Measurements from ENCODE around the gene PRSS50. TPM values are rescaled to one million over a fixed set of nuclear protein-coding genes. Genes with fewer than 3 reads are reported as not detected.

PRSS50 gene
- total RNA-seq, 1 donor from 2014 or later: not detected

GRCh38 chr3:46708401-46709156, 9.1 kb downstream of the PRSS50 start:
- no peaks in the 10 kb centered on the region for H3K36me3 Mint-ChIP-seq (ENCODE audit: unreplicated experiment)
- no peak overlapping the region for H3K27ac Mint-ChIP-seq (ENCODE audit: unreplicated experiment)
- no peak for DNase-seq (ENCODE audit: extremely low spot score, unreplicated experiment)
- no peak overlapping the region for H3K4me3 Mint-ChIP-seq (ENCODE audit: unreplicated experiment)
- no peaks in the 10 kb centered on the region for H3K9me3 Mint-ChIP-seq (ENCODE audit: unreplicated experiment)
- no peaks in the 10 kb centered on the region for H3K27me3 Mint-ChIP-seq (ENCODE audit: unreplicated experiment)
- H3K4me1 Mint-ChIP-seq (ENCODE audit: unreplicated experiment): peaks cover 10% of the 10 kb centered on the region
- TF ChIP-seq, protein P1, sequence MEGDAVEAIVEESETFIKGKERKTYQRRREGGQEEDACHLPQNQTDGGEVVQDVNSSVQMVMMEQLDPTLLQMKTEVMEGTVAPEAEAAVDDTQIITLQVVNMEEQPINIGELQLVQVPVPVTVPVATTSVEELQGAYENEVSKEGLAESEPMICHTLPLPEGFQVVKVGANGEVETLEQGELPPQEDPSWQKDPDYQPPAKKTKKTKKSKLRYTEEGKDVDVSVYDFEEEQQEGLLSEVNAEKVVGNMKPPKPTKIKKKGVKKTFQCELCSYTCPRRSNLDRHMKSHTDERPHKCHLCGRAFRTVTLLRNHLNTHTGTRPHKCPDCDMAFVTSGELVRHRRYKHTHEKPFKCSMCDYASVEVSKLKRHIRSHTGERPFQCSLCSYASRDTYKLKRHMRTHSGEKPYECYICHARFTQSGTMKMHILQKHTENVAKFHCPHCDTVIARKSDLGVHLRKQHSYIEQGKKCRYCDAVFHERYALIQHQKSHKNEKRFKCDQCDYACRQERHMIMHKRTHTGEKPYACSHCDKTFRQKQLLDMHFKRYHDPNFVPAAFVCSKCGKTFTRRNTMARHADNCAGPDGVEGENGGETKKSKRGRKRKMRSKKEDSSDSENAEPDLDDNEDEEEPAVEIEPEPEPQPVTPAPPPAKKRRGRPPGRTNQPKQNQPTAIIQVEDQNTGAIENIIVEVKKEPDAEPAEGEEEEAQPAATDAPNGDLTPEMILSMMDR (IDR thresholded peaks at IDR 0.05): no peak

DNA sequence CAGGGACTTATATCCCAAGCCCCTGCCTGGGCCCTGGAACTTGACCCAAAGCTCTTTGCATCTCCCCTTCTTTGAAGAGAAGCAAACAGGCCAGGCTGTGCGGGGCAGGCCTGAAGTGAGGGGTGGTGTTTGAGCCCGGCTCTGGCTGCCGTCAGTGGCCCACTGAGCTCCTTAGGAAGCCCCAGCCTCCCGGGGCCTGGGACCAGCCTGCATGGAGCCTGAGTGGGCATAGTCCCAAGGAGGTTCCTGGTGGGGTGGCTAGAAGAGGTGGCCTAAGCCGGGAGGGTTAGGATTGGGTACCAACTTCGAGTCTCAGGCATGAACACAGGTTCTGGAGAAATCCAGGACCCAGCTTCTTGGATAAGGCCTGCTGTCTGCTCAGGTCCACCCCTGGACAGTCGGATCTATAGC, 10.1 kb downstream of the PRSS50 start:
- TF ChIP-seq, protein P1 (IDR thresholded peaks at IDR 0.05): no peak
- Mint-ChIP-seq H3K36me3 (ENCODE audit: unreplicated experiment) (no peaks in the 10 kb centered on the region), H3K27me3 (ENCODE audit: unreplicated experiment) (no peaks in the 10 kb centered on the region), H3K4me3 (ENCODE audit: unreplicated experiment) (no peak overlapping the region), H3K27ac (ENCODE audit: unreplicated experiment) (no peak overlapping the region), H3K4me1 (ENCODE audit: unreplicated experiment) (peaks cover 10% of the 10 kb centered on the region), H3K9me3 (ENCODE audit: unreplicated experiment) (no peaks in the 10 kb centered on the region)
- no peak for DNase-seq (ENCODE audit: extremely low spot score, unreplicated experiment)

GRCh38 chr3:46706771-46707582, 10.7 kb downstream of the PRSS50 start:
- DNase-seq (ENCODE audit: extremely low spot score, unreplicated experiment): no peak
- H3K4me3 Mint-ChIP-seq (ENCODE audit: unreplicated experiment): no peak overlapping the region
- peaks cover 5% of the 10 kb centered on the region for H3K27me3 Mint-ChIP-seq (ENCODE audit: unreplicated experiment)
- H3K9me3 Mint-ChIP-seq (ENCODE audit: unreplicated experiment): no peaks in the 10 kb centered on the region
- H3K36me3 Mint-ChIP-seq (ENCODE audit: unreplicated experiment): no peaks in the 10 kb centered on the region
- TF ChIP-seq, protein P1 (IDR thresholded peaks at IDR 0.05): no peak
- no peak overlapping the region for H3K27ac Mint-ChIP-seq (ENCODE audit: unreplicated experiment)
- peaks cover 10% of the 10 kb centered on the region for H3K4me1 Mint-ChIP-seq (ENCODE audit: unreplicated experiment)

DNA sequence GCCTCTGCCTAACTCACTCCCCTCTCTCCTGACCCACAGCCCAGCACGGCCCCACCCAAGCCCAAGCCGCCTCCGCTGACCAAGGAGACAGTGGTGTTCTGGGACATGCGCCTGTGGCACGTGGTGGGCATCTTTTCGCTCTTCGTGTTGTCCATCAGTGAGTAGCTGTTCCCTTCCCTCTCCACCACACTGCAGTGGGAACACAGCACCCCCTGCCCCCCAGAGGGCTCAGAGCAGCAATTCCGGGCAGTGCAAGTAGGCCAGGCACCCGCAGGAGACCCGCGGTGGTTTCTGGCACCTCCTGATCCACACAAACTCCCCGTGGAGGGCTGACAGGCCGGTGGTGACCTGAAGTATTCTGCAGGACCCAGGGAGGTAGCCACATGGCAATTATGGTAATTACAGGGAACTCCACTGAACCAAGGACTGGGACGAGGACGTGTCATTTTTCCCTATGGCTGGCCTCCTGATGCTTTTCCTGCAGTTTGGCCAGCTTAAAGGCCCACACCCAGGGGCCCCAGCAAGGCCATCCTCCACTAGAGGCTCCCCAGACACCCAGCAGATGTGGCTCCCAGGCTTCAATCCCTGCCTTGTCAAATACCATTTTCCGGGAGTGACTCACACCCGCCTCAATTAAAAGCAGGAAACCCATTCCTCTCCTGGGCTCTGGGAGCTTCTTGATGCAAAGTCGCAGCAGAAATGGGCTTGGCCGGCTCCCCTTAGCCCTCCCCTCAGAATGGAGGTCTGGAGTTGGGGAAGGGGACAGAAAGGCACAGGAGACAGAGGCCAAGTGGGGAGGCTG, 11.7 kb downstream of the PRSS50 start:
- Mint-ChIP-seq H3K4me1 (ENCODE audit: unreplicated experiment) (peaks cover 10% of the 10 kb centered on the region), H3K9me3 (ENCODE audit: unreplicated experiment) (no peaks in the 10 kb centered on the region), H3K4me3 (ENCODE audit: unreplicated experiment) (no peak overlapping the region), H3K27me3 (ENCODE audit: unreplicated experiment) (peaks cover 5% of the 10 kb centered on the region), H3K27ac (ENCODE audit: unreplicated experiment) (no peak overlapping the region), H3K36me3 (ENCODE audit: unreplicated experiment) (no peaks in the 10 kb centered on the region)
- TF ChIP-seq, protein P1 (IDR thresholded peaks at IDR 0.05): no peak
- DNase-seq (ENCODE audit: extremely low spot score, unreplicated experiment): no peak

Measured in osteocyte (in vitro differentiated cells).